Lower leg skin (tissue), 4 donors: Measurements from ENCODE around the gene RASL11B. TPM values are rescaled to one million over a fixed set of nuclear protein-coding genes. Genes with fewer than 3 reads are reported as not detected.

ENCODE experiments used
- DNase-seq, 2 donors: peaks; one replicate each; pipeline ENCODE4 v3.0.0-alpha.2; 2019; ENCODE audit warnings: low spot score in 2 of 2
- H3K4me3 ChIP-seq: fragments of 200-600 bp; sonication (generic); 2 replicates; pipeline ENCODE4 v1.5.1; 2017; ENCODE audit warnings: mild to moderate bottlenecking, low read depth; ENCODE audit not compliant: poor library complexity, severe bottlenecking
- POLR2A ChIP-seq, 2 donors: fragments of 450-650 bp; IDR thresholded peaks; one replicate each; pipeline ENCODE4 v1.6.1; 2016 to 2017; ENCODE audit warnings: antibody characterized with exemption in 2 of 2, mild to moderate bottlenecking in 1 of 2, moderate library complexity in 1 of 2
- WGBS, 2 donors: methylation state at CpG; one replicate each; pipeline ENCODE4 v1.1.5; 2018; 5-methylcytosine and 5-hydroxymethylcytosine counted together
- intact Hi-C: fragments of 100-400 bp; cut with DNase I; formaldehyde crosslinking; loops from one replicate; pipeline ENCODE4 v1.15.0; 2023; ENCODE audit warnings: low total_unique reads
- total RNA-seq, 4 donors: library from RNA; depleted of rRNA; stranded (reverse); fragments of >200 nt; gene quantifications; one replicate each; pipeline ENCODE4 v1.1.0, GENCODE V29; 2016
- TF ChIP-seq, protein P1 (sequence below), 3 donors: fragments of 450-650 bp; IDR thresholded peaks; one replicate each; pipeline ENCODE4 v1.5.1; 2016; ENCODE audit warnings: antibody characterized with exemption in 3 of 3, mild to moderate bottlenecking in 3 of 3, moderate library complexity in 2 of 3

Gene RASL11B
- total RNA-seq, 4 donors from 2014 or later = 0.80 to 4.0 (median 2.3) TPM

DNA sequence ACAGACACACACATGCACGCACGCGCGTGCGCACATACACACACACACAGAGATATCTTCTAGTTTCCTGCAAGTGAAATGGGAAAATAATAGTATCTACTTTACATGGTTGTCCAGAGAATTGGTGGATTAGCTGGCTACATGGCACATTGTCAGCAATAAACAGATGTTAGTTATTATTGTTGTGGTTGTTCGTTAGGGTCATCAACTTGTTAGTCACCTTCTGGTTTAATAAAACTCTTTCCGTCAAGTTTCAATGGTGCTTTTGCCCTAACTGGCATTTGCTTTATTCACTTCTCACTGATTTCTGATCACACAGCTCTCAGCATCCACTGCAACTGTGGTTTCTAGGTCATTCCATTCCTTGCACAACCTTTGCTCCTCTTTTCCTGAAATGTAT, 25.4 kb upstream of the RASL11B start:
- no peak overlapping the region for H3K4me3 ChIP-seq
- WGBS, 2 donors = 70 to 85% methylated on average over 7 of the region's 7 CpGs
- intact Hi-C loops = no loop called here
- no peak for DNase-seq
- no peak for TF ChIP-seq POLR2A (IDR thresholded peaks at IDR 0.05)
- TF ChIP-seq, protein P1, sequence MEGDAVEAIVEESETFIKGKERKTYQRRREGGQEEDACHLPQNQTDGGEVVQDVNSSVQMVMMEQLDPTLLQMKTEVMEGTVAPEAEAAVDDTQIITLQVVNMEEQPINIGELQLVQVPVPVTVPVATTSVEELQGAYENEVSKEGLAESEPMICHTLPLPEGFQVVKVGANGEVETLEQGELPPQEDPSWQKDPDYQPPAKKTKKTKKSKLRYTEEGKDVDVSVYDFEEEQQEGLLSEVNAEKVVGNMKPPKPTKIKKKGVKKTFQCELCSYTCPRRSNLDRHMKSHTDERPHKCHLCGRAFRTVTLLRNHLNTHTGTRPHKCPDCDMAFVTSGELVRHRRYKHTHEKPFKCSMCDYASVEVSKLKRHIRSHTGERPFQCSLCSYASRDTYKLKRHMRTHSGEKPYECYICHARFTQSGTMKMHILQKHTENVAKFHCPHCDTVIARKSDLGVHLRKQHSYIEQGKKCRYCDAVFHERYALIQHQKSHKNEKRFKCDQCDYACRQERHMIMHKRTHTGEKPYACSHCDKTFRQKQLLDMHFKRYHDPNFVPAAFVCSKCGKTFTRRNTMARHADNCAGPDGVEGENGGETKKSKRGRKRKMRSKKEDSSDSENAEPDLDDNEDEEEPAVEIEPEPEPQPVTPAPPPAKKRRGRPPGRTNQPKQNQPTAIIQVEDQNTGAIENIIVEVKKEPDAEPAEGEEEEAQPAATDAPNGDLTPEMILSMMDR (IDR thresholded peaks at IDR 0.05) = no peak

DNA sequence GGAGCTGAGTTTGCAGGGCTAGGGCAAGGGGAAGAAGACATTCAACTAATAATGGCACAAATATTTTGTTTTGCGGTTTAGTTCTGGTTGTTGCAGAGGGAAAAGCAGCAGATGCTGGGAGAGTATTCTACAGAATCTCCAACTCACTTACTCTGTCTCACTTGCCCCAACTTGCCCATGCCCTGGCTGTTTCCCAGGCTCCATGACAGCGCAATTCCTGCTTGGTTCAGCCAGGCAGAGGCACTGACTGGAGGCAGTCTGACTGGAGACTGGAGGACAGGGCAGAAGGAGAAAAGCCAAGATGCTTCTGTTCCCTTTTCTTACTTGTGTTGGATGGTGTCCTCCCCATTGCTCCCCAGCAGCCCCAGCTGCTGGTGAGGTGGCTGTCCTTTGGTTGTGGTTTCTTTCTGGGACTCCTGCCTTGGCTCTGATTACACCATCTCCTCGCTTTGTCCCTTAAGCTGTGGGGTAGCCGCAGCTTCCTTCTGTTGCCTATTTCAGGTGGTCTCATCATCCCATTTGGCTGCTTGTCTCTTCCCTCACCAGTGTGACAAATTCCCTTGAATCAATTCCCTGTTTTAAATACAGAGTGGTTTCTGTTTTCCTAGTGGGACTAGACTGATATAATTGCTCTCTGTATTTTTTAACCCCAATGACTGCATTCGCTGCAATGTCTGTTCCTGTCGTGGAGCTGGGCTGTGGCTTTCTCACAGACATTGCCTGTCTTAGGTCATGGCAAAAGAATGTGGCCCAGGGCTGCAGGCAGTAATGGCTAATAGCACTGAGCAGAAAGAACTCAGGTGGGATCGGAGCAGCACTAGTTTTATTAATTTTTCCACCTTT, 24.2 kb upstream of the RASL11B start:
- 54 to 58% methylated on average over 7 of the region's 7 CpGs for WGBS, 2 donors
- peak in 1 of 2 donors; percentile 69 for DNase-seq
- TF ChIP-seq, protein P1 (IDR thresholded peaks at IDR 0.05) = no peak
- TF ChIP-seq POLR2A (IDR thresholded peaks at IDR 0.05) = no peak

DNA sequence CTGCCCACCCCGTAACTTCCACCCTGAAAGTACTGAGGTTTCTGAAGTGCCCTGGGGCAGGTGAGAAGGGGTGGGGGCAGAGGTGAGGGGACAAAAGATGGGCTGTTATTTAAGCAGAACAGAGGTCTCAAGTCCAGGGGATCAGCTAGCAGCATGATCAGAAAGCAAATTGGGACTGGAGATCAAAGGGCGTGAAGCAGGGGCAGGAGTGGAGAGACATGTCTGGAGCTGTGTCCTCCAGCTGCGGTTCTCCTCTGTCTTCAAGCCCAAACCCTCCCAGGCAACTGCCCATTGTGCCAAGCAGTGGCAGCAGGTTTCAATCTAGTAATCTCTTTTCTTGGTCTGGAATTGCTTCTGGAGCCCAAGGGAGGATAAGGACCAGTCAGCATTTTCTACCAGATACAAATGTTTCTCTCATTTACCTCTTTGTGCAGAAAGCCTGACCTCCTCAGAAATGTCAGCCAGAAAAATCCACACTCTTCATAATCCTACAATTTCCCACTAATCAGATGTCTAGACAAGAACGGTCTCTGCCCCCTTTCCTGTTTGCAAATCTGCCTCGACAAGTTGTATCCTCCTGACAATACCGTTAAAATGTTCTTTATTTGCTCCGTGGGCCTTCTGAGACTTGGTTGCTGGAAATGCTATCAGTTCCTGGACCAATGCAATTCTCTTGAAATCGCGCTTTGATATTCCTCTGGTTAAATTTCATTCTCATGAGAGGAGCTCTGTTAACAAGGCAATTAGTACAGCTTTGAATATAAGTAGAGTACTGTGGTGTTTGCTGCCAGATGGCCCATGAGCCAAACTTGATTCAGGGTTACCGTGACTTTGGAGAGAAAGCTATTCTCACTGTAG, 23.2 kb upstream of the RASL11B start:
- intact Hi-C loops = no loop called here
- 38 to 49% methylated on average over 10 of the region's 10 CpGs for WGBS, 2 donors
- no peak for DNase-seq

More for the DNA sequence above, 24.2 kb upstream of the RASL11B start:
- H3K4me3 ChIP-seq = no peak overlapping the region
- intact Hi-C loops = no loop called here

DNA sequence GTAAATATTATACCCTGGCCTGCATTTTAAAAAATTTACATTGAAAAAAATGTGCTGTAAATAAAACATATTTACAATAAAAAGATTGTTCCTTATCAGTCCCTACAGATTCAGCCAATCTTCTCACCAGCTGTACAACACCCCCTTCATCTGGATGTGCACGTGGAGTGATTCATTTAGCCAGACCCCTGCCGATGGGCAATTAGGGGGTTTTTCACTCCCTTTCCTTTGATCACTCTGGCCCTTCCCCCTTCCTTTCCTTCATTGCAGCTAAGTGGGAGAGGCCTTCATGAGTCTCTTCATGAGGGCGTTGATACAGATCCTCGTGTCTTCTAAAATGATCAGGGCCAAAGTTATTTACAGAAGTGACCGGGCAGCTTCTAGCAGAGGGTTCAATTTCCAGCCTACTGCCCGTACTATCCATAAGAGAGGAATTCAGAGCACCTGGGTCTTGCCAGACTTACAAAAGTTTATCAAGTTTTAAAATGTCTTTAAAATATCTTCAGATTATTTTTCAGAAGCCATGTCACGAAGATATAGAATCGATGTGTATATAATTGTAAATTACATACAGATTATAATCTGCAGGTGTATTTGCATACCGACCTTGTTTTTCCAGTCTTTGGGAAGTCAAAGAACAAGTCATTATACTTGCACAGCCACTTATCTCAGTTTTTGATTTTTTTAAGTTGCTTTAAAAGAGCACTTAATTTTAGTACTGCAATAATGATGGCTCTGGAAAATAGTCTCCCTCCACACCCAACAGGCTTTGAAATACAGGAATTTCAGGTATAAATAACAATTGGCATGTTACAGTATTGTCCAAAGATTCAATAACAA, 21.4 kb upstream of the RASL11B start:
- WGBS, 2 donors = 59 to 63% methylated on average over 9 of the region's 9 CpGs

More for the DNA sequence above, 23.2 kb upstream of the RASL11B start:
- no peak overlapping the region for H3K4me3 ChIP-seq
- TF ChIP-seq, protein P1 (IDR thresholded peaks at IDR 0.05) = no peak
- no peak for TF ChIP-seq POLR2A (IDR thresholded peaks at IDR 0.05)

More for the DNA sequence above, 21.4 kb upstream of the RASL11B start:
- H3K4me3 ChIP-seq = no peak overlapping the region
- DNase-seq = no peak
- intact Hi-C loops = no loop called here
- TF ChIP-seq, protein P1 (IDR thresholded peaks at IDR 0.05) = no peak
- no peak for TF ChIP-seq POLR2A (IDR thresholded peaks at IDR 0.05)
